Neural cell (in vitro differentiated cells): ENCODE results near the gene MVB12A. TPM values are rescaled to one million over a fixed set of nuclear protein-coding genes. Genes with fewer than 3 reads are reported as not detected.

ENCODE experiments used
- H2AFZ ChIP-seq: fragments of 200-600, 300-800 bp; sonication (generic), shearing (Covaris generic); 2 replicates; pipeline ENCODE4 v1.6.0; 2014; ENCODE audit warnings: low read depth, mild to moderate bottlenecking, antibody characterized with exemption, low read length, moderate library complexity
- H3F3A ChIP-seq: fragments of 200-600 bp; shearing (Covaris generic); 2 replicates; pipeline ENCODE4 v1.6.1; 2016; ENCODE audit warnings: mild to moderate bottlenecking, moderate library complexity, mixed read lengths, antibody characterized with exemption, low read length; ENCODE audit not compliant: insufficient read depth, poor library complexity, severe bottlenecking
- H3K27ac ChIP-seq: fragments of 200-600, 300-800 bp; sonication (generic), shearing (Covaris generic); 2 replicates; pipeline ENCODE4 v1.5.1; 2014; ENCODE audit warnings: mild to moderate bottlenecking, low read length, moderate library complexity
- H3K27me3 ChIP-seq: fragments of 300-800, 200-600 bp; sonication (generic), shearing (Covaris generic); 2 replicates; pipeline ENCODE4 v1.6.0; 2014; ENCODE audit warnings: mild to moderate bottlenecking, low read depth, low read length, moderate library complexity; ENCODE audit not compliant: insufficient read depth
- H3K36me3 ChIP-seq: fragments of 300-800, 200-600 bp; sonication (generic), shearing (Covaris generic); 2 replicates; pipeline ENCODE4 v1.5.1; 2014; ENCODE audit warnings: mild to moderate bottlenecking, antibody characterized with exemption, low read length, moderate library complexity; ENCODE audit not compliant: insufficient read depth
- H3K4me2 ChIP-seq: fragments of 300-800, 200-600 bp; sonication (generic), shearing (Covaris generic); 2 replicates; pipeline ENCODE4 v1.6.0; 2014; ENCODE audit warnings: mild to moderate bottlenecking, low read length
- H3K4me3 ChIP-seq: fragments of 300-800, 200-600 bp; sonication (generic), shearing (Covaris generic); 2 replicates; pipeline ENCODE4 v1.5.1; 2014; ENCODE audit warnings: mild to moderate bottlenecking, low read length, moderate library complexity
- H3K79me2 ChIP-seq: fragments of 200-600 bp; shearing (Covaris generic); replicated peaks from 2 replicates; pipeline ENCODE4 v1.6.0; 2014; ENCODE audit warnings: mild to moderate bottlenecking, low read length, moderate library complexity; ENCODE audit not compliant: insufficient read depth
- H3K9ac ChIP-seq: fragments of 300-800, 200-600 bp; sonication (generic), shearing (Covaris generic); 2 replicates; pipeline ENCODE4 v1.6.1; 2016; ENCODE audit warnings: mild to moderate bottlenecking, low read length, mixed read lengths
- H3K9me2 ChIP-seq: fragments of 200-600 bp; shearing (Covaris generic); 2 replicates; pipeline ENCODE4 v1.6.1; 2016; ENCODE audit warnings: mild to moderate bottlenecking, low read length, mixed read lengths; ENCODE audit not compliant: insufficient read depth
- H3K9me3 ChIP-seq: fragments of 200-600, 300-800 bp; sonication (generic), shearing (Covaris generic); 2 replicates; pipeline ENCODE4 v1.6.1; 2016; ENCODE audit warnings: mild to moderate bottlenecking, mixed run types, low read length, moderate library complexity, mixed read lengths
- H4K20me1 ChIP-seq: fragments of 200-600 bp; shearing (Covaris generic); 2 replicates; pipeline ENCODE4 v1.6.1; 2016; ENCODE audit warnings: mild to moderate bottlenecking, mixed run types; ENCODE audit not compliant: insufficient read depth
- EP300 ChIP-seq: fragments of 450-650 bp; conservative IDR thresholded peaks from 2 replicates; pipeline ENCODE4 v1.6.1; 2014; ENCODE audit warnings: antibody characterized with exemption, mild to moderate bottlenecking, moderate library complexity; ENCODE audit not compliant: poor library complexity, severe bottlenecking
- EZH2 ChIP-seq: fragments of 200-600, 300-800 bp; shearing (Covaris generic), sonication (generic); IDR thresholded peaks from 2 replicates; pipeline ENCODE4 v1.6.1; 2014; ENCODE audit warnings: antibody characterized with exemption, low read length, borderline replicate concordance, mild to moderate bottlenecking; ENCODE audit not compliant: insufficient read depth, poor library complexity, severe bottlenecking
- MXI1 ChIP-seq: fragments of 450-650 bp; conservative IDR thresholded peaks from 2 replicates; pipeline ENCODE4 v1.6.1; 2014; ENCODE audit warnings: antibody characterized with exemption, mild to moderate bottlenecking; ENCODE audit not compliant: poor library complexity, severe bottlenecking
- POLR2AphosphoS5 ChIP-seq: IDR thresholded peaks from 2 replicates; pipeline ENCODE4 v1.6.1; 2012
- RAD21 ChIP-seq: fragments of 450-650 bp; conservative IDR thresholded peaks from 2 replicates; pipeline ENCODE4 v1.6.1; 2014; ENCODE audit warnings: antibody characterized with exemption, mild to moderate bottlenecking, moderate library complexity
- SMC3 ChIP-seq: fragments of 450-650 bp; conservative IDR thresholded peaks from 2 replicates; pipeline ENCODE4 v1.6.1; 2014; ENCODE audit warnings: antibody characterized with exemption, mild to moderate bottlenecking, moderate library complexity; ENCODE audit not compliant: poor library complexity
- TAF1 ChIP-seq: IDR thresholded peaks from 2 replicates; pipeline ENCODE4 v1.6.1; 2012; ENCODE audit warnings: low read depth
- polyA plus RNA-seq: library from polyadenylated mRNA; depleted of rRNA; stranded (reverse); fragments of >200 nt; gene quantifications from 2 replicates; pipeline ENCODE4 v1.2.3, GENCODE V29; 2014
- TF ChIP-seq, protein P1 (sequence below): fragments of 450-650 bp; IDR thresholded peaks from 2 replicates; pipeline ENCODE4 v1.5.1; 2014; ENCODE audit warnings: antibody characterized with exemption, mild to moderate bottlenecking, moderate library complexity; ENCODE audit not compliant: poor library complexity, severe bottlenecking
- TF ChIP-seq, protein P2 (sequence below): IDR thresholded peaks from 2 replicates; pipeline ENCODE4 v1.6.1; 2012; ENCODE audit warnings: borderline replicate concordance

MVB12A gene
- polyA plus RNA-seq, 1 donor from 2014 or later = 43.8 TPM

DNA sequence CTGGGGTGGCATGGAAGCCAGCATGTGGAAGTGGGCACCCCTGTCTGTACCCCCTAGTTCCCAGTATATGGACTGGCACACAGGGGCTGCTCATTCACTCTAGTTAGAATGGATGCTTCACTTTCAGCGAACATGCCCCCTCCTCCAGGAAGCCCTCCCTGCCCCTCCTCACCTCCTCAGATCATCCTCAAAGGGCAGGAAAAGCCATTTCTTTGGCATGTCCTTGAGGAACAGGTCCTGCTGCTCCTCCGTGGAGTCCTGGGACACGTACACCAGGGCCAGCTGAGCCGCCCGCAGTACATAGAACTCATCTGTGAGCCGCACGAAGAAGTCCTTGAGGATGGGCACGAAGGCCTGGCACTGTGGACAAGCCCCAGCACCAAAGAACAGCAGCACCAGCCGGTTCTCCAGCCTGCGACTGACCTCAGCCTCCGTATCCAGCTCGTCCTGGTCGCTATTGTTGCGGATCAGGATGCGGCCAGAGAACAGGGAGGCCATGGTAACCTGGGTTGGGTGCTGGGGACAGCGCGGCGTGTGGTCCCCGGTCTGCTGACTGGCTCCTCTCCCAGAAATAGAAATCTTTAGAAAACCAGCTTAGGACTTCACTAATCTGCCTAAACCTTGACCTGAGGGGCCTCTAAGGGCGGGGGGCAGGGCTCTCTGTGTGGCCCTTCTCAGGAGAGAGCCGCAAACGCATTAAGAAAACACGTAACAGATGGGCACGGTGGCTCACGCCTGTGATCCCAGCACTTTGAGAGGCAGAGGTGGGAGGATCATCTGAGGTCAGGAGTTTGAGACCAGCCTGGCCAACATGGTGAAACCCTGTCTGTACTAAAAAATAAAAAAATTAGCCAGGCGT, 40.8 kb downstream of the MVB12A start, which contains the start of gene NXNL1:
TSS of gene NXNL1 (minus strand) at position 555 of the 859 bp plus-strand sequence. CDS start at position 498, 57 bp downstream.
- no peak within 1 kb of the TSS for H3K4me2 ChIP-seq
- no peaks in the 10 kb centered on the region for H3K36me3 ChIP-seq
- no peak for TF ChIP-seq MXI1
- TF ChIP-seq, protein P1, sequence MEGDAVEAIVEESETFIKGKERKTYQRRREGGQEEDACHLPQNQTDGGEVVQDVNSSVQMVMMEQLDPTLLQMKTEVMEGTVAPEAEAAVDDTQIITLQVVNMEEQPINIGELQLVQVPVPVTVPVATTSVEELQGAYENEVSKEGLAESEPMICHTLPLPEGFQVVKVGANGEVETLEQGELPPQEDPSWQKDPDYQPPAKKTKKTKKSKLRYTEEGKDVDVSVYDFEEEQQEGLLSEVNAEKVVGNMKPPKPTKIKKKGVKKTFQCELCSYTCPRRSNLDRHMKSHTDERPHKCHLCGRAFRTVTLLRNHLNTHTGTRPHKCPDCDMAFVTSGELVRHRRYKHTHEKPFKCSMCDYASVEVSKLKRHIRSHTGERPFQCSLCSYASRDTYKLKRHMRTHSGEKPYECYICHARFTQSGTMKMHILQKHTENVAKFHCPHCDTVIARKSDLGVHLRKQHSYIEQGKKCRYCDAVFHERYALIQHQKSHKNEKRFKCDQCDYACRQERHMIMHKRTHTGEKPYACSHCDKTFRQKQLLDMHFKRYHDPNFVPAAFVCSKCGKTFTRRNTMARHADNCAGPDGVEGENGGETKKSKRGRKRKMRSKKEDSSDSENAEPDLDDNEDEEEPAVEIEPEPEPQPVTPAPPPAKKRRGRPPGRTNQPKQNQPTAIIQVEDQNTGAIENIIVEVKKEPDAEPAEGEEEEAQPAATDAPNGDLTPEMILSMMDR = no peak
- TF ChIP-seq, protein P2, sequence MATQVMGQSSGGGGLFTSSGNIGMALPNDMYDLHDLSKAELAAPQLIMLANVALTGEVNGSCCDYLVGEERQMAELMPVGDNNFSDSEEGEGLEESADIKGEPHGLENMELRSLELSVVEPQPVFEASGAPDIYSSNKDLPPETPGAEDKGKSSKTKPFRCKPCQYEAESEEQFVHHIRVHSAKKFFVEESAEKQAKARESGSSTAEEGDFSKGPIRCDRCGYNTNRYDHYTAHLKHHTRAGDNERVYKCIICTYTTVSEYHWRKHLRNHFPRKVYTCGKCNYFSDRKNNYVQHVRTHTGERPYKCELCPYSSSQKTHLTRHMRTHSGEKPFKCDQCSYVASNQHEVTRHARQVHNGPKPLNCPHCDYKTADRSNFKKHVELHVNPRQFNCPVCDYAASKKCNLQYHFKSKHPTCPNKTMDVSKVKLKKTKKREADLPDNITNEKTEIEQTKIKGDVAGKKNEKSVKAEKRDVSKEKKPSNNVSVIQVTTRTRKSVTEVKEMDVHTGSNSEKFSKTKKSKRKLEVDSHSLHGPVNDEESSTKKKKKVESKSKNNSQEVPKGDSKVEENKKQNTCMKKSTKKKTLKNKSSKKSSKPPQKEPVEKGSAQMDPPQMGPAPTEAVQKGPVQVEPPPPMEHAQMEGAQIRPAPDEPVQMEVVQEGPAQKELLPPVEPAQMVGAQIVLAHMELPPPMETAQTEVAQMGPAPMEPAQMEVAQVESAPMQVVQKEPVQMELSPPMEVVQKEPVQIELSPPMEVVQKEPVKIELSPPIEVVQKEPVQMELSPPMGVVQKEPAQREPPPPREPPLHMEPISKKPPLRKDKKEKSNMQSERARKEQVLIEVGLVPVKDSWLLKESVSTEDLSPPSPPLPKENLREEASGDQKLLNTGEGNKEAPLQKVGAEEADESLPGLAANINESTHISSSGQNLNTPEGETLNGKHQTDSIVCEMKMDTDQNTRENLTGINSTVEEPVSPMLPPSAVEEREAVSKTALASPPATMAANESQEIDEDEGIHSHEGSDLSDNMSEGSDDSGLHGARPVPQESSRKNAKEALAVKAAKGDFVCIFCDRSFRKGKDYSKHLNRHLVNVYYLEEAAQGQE = no peak
- no peak for TF ChIP-seq EZH2
- no peak for TF ChIP-seq TAF1
- TF ChIP-seq SMC3 = no peak
- TF ChIP-seq EP300 = no peak
- no peak for TF ChIP-seq POLR2AphosphoS5
- TF ChIP-seq RAD21 = no peak
- no peak within 1 kb of the TSS for H3K9ac ChIP-seq
- no peaks in the 10 kb centered on the region for H3K79me2 ChIP-seq
- H3K9me2 ChIP-seq = no peaks in the 10 kb centered on the region
- H3K4me3 ChIP-seq = no peak within 1 kb of the TSS
- H3F3A ChIP-seq = no peaks in the 10 kb centered on the region
- no peaks in the 10 kb centered on the region for H3K9me3 ChIP-seq
- no peak within 1 kb of the TSS for H3K27ac ChIP-seq
- H2AFZ ChIP-seq = no peak within 1 kb of the TSS
- H3K27me3 ChIP-seq = peaks cover 5% of the 10 kb centered on the region
- no peaks in the 10 kb centered on the region for H4K20me1 ChIP-seq

DNA sequence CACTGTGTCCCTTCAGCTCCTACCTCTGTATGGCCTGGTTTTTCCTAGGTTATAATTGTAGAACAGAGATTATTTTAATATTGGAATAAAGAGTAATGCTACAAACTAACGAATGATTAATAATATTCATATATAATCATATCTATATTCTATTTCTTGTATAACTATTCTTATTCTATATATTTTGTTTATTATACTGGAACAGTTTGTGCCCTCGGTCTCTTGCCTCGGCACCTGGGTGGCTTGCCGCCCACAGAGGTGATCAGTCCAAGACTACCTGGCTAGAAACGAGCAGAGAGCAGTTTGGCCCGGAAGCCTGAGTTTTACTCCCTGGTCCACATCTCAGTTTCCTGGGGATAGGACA, 46.6 kb downstream of the MVB12A start:
- Histone ChIP-seq H3K4me2 (no peak overlapping the region), H3K9ac (no peak overlapping the region), H2AFZ (no peak overlapping the region), H3K27ac (no peak overlapping the region), H3K9me2 (no peaks in the 10 kb centered on the region), H3K36me3 (no peaks in the 10 kb centered on the region), H3K27me3 (no peaks in the 10 kb centered on the region), H3F3A (no peaks in the 10 kb centered on the region), H3K9me3 (no peaks in the 10 kb centered on the region), H4K20me1 (no peaks in the 10 kb centered on the region), H3K79me2 (peaks cover 5% of the 10 kb centered on the region), H3K4me3 (no peak overlapping the region)
- TF ChIP-seq EZH2 = no peak
- TF ChIP-seq RAD21 = no peak
- TF ChIP-seq TAF1 = no peak
- TF ChIP-seq, protein P1 = no peak
- no peak for TF ChIP-seq MXI1
- TF ChIP-seq, protein P2 = no peak
- no peak for TF ChIP-seq SMC3
- TF ChIP-seq EP300 = no peak
- no peak for TF ChIP-seq POLR2AphosphoS5
